Tibial nerve (tissue), 3 donors: Measurements from ENCODE around the gene TGFBI.

Experiments used
- CTCF ChIP-seq, 5 experiments: fragments of 200-600 bp in 3 of 5; fragments of 450-650 bp in 2 of 5; sonication (generic) in 3 of 5; IDR thresholded peaks; one replicate each; pipeline ENCODE4 v1.5.1; 2016 to 2019; ENCODE audit warnings: antibody characterized with exemption in 5 of 5, mild to moderate bottlenecking in 3 of 5, moderate library complexity in 2 of 5
- POLR2A ChIP-seq, 2 donors: fragments of 450-650 bp; IDR thresholded peaks; one replicate each; pipeline ENCODE4 v1.6.1; 2017; ENCODE audit warnings: antibody characterized with exemption in 2 of 2, mild to moderate bottlenecking in 2 of 2, moderate library complexity in 2 of 2

GRCh38 chr5:135986401-135986800, 42.4 kb upstream of the TGFBI start:
- TF ChIP-seq CTCF (IDR thresholded peaks at IDR 0.05) (no peak), POLR2A (IDR thresholded peaks at IDR 0.05) (no peak)
